ENCODE results near the gene CYP4Z1. TPM values are rescaled to one million over a fixed set of nuclear protein-coding genes. Genes with fewer than 3 reads are reported as not detected.
"Not testable (repeated sequence)": the region's sequence is repeated elsewhere in the genome, so short reads cannot be mapped to it uniquely, and the experiment has no call there.

The CYP4Z1 gene
- total RNA-seq, 2 experiments from 2014 or later = not detected

- DNase-seq = no peak
- Mint-ChIP-seq H3K4me3 (no peak overlapping the region), H3K27me3 (peaks cover 17% of the 10 kb centered on the region), H3K36me3 (no peaks in the 10 kb centered on the region), H3K27ac (no peak overlapping the region), H3K4me1 (no peaks in the 10 kb centered on the region), H3K9me3 (no peaks in the 10 kb centered on the region)
These were observed 80.2 kb downstream of the CYP4Z1 start for GRCh38 chr1:47147047-47147785.

- not testable (repeated sequence) for H3K4me1 Mint-ChIP-seq, H3K27ac Mint-ChIP-seq, H3K36me3 Mint-ChIP-seq, H3K4me3 Mint-ChIP-seq, DNase-seq, H3K9me3 Mint-ChIP-seq
- H3K27me3 Mint-ChIP-seq = peaks cover 26% of the 10 kb centered on the region
These were observed 82.1 kb downstream of the CYP4Z1 start for GRCh38 chr1:47149162-47149561.

- not testable (repeated sequence) for H3K4me3 Mint-ChIP-seq, H3K36me3 Mint-ChIP-seq, H3K4me1 Mint-ChIP-seq, H3K27ac Mint-ChIP-seq, DNase-seq, H3K9me3 Mint-ChIP-seq
- peaks cover 46% of the 10 kb centered on the region for H3K27me3 Mint-ChIP-seq
These were observed 89.4 kb downstream of the CYP4Z1 start for GRCh38 chr1:47156457-47156856.

GRCh38 chr1:47157957-47158356 lies 90.9 kb downstream of the CYP4Z1 start:
- H3K27ac Mint-ChIP-seq, H3K9me3 Mint-ChIP-seq, H3K4me1 Mint-ChIP-seq, H3K4me3 Mint-ChIP-seq, DNase-seq, H3K36me3 Mint-ChIP-seq: not testable (repeated sequence)
- peaks cover 42% of the 10 kb centered on the region for H3K27me3 Mint-ChIP-seq

GRCh38 chr1:47160716-47161115 lies 93.7 kb downstream of the CYP4Z1 start:
- Mint-ChIP-seq H3K36me3 (no peaks in the 10 kb centered on the region), H3K4me3 (no peak overlapping the region), H3K27ac (no peak overlapping the region), H3K4me1 (no peaks in the 10 kb centered on the region), H3K27me3 (peaks cover 40% of the 10 kb centered on the region), H3K9me3 (no peaks in the 10 kb centered on the region)
- no peak for DNase-seq

- H3K4me1 Mint-ChIP-seq = no peaks in the 10 kb centered on the region
- H3K9me3 Mint-ChIP-seq = no peaks in the 10 kb centered on the region
- peaks cover 39% of the 10 kb centered on the region for H3K27me3 Mint-ChIP-seq
- H3K4me3 Mint-ChIP-seq = no peak overlapping the region
- H3K27ac Mint-ChIP-seq = no peak overlapping the region
- no peaks in the 10 kb centered on the region for H3K36me3 Mint-ChIP-seq
- DNase-seq = no peak
These were observed 94.4 kb downstream of the CYP4Z1 start for GRCh38 chr1:47161298-47162040.

- no peak for DNase-seq
- Mint-ChIP-seq H3K36me3 (no peaks in the 10 kb centered on the region), H3K9me3 (no peaks in the 10 kb centered on the region), H3K27me3 (peaks cover 55% of the 10 kb centered on the region), H3K27ac (no peak overlapping the region), H3K4me1 (no peaks in the 10 kb centered on the region), H3K4me3 (no peak overlapping the region)
These were observed 97.5 kb downstream of the CYP4Z1 start for GRCh38 chr1:47164552-47164951.

Other genes starting within 250 kb of the CYP4Z1 start
- gene CYP4A11, start 125.8 kb upstream of the CYP4Z1 start, total RNA-seq = not detected
- gene CYP4X1, start 43.6 kb upstream of the CYP4Z1 start, total RNA-seq = not detected
- not detected for gene CYP4A22, start 70.2 kb downstream of the CYP4Z1 start, total RNA-seq
- gene PDZK1IP1, start 122.8 kb downstream of the CYP4Z1 start, total RNA-seq = not detected
- gene TAL1, start 165.0 kb downstream of the CYP4Z1 start, total RNA-seq = not detected
- 10 to 100 TPM; 28.0 to 28.2 TPM for gene STIL, start 246.9 kb downstream of the CYP4Z1 start, total RNA-seq

Data from activated naive CD8-positive, alpha-beta T cell treated with anti-CD3 and anti-CD28 coated beads for 36 hours (primary cell).